Subcutaneous abdominal adipose tissue (tissue), 5 donors: ENCODE measurements around the gene EDIL3.
"Not testable (repeated sequence)": the region's sequence is repeated elsewhere in the genome, so short reads cannot be mapped to it uniquely, and the experiment has no call there.

Source experiments
- H3K27ac ChIP-seq: one replicate; pipeline ENCODE4 v1.7.0; 2013; ENCODE audit warnings: low read depth, mild to moderate bottlenecking, inconsistent platforms, low read length, moderate library complexity
- H3K27me3 ChIP-seq, 5 donors: one replicate each; pipeline ENCODE4 v1.7.0; 2013; ENCODE audit warnings: low read length in 5 of 5, inconsistent platforms in 1 of 5; ENCODE audit not compliant: control insufficient read depth in 5 of 5, insufficient read depth in 4 of 5
- H3K36me3 ChIP-seq, 5 donors: one replicate each; pipeline ENCODE4 v1.7.0; 2013; ENCODE audit warnings: low read length in 5 of 5; ENCODE audit not compliant: control insufficient read depth in 5 of 5, insufficient read depth in 5 of 5
- H3K4me1 ChIP-seq, 5 donors: one replicate each; pipeline ENCODE4 v1.7.0; 2013; ENCODE audit warnings: low read length in 5 of 5, mild to moderate bottlenecking in 3 of 5, moderate library complexity in 1 of 5; ENCODE audit not compliant: control insufficient read depth in 5 of 5, insufficient read depth in 5 of 5
- H3K4me3 ChIP-seq, 5 donors: one replicate each; pipeline ENCODE4 v1.7.0; 2013; ENCODE audit warnings: low read length in 5 of 5, low read depth in 1 of 5
- H3K9ac ChIP-seq, 5 donors: one replicate each; pipeline ENCODE4 v1.7.0; 2013; ENCODE audit warnings: low read length in 5 of 5, mild to moderate bottlenecking in 4 of 5, moderate library complexity in 3 of 5
- H3K9me3 ChIP-seq, 5 donors: one replicate each; pipeline ENCODE4 v1.7.0; 2013; ENCODE audit warnings: low read length in 5 of 5; ENCODE audit not compliant: control insufficient read depth in 5 of 5
- donor health status: healthy.
- donor health status: healthy.
- donor health status: healthy.
- donor health status: healthy.
- donor health status: healthy.

Gene EDIL3

DNA sequence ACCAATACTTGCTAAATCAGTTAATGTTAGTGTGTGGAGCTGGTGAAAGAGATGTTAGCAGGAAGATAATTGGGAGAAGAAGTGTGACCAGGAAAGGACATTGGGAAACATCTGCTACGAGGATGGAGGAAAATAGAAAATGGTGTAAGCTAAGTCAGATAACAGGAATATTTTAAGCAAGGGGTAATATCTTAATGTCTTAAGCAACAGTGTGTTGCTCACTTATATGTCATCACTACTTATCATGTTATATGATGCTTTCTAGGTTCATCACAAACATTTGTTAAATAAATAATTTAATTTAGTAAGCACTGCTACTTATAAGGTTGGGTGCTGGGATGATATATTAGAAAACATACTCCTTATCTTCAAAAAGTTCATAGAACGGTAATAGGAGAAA lies 326.1 kb downstream of the EDIL3 start:
- H3K27me3 ChIP-seq, result no peaks in the 10 kb centered on the region
- no peak overlapping the region for H3K27ac ChIP-seq
- H3K4me1 ChIP-seq, result no peaks in the 10 kb centered on the region
- no peaks in the 10 kb centered on the region for H3K9me3 ChIP-seq
- no peak overlapping the region for H3K9ac ChIP-seq
- no peak overlapping the region for H3K4me3 ChIP-seq
- no peaks in the 10 kb centered on the region for H3K36me3 ChIP-seq

DNA sequence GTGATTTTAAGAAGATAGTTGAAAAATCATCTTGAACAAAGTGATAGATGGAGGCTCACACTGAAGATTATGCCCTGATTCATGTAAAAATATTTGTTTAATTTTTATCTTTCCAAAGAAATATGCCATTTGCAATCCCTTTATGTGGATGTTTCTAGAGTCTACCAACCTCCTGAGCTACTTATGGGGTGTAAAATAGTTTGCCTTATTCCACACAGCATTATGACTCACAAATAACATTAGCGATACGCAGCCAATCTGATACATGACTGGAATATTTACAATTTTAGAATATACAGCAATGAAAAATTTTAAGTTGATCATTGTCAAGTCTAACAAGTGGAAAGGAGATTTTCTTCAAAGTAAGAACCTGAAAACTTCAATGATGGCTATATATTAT lies 327.5 kb downstream of the EDIL3 start:
- Histone ChIP-seq H3K4me3 (no peak overlapping the region), H3K9me3 (no peaks in the 10 kb centered on the region), H3K27ac (no peak overlapping the region), H3K27me3 (no peaks in the 10 kb centered on the region), H3K36me3 (no peaks in the 10 kb centered on the region), H3K9ac (no peak overlapping the region), H3K4me1 (no peaks in the 10 kb centered on the region)

DNA sequence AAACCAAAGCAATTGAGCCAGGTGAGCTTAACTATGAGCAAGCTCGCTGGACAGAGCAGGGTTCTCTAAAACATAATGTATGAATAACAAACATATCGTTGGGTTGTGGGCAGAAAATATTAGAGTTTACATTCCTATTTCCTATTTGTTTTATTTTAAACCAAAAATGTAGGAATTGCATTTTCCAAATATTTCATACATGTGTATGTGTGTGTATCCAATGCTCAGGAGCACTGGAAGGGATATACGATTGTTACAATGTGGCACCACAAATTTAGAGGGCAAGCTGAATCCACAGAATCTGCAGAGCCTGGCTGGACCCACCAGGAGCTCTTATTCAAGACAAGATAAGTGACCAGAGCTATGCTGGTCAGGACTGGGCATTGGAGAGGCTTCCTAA lies 338.7 kb downstream of the EDIL3 start:
- Histone ChIP-seq H3K9me3 (no peaks in the 10 kb centered on the region), H3K27ac (no peak overlapping the region), H3K9ac (no peak overlapping the region), H3K27me3 (no peaks in the 10 kb centered on the region), H3K4me3 (no peak overlapping the region), H3K36me3 (no peaks in the 10 kb centered on the region), H3K4me1 (no peaks in the 10 kb centered on the region)

DNA sequence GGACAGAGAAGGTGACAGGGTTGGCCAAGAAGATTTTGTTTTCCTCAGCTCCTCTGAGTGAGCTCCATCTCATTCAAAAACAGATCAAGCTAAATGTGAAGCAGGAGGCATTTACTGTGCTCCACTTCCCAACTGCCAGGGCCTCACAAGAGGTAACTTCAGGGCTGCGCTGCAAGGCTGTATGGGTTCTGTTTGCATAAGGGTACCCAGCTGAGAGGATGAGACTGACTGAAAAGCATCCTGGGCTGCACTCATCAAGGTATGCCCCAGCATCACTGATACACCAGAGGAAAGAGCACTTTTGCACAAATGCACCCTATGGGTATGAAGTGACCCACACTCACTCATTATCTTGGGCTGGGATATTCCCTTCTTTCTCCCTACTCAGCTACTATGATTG lies 347.8 kb downstream of the EDIL3 start:
- no peak overlapping the region for H3K4me3 ChIP-seq
- no peak overlapping the region for H3K27ac ChIP-seq
- H3K4me1 ChIP-seq, result no peaks in the 10 kb centered on the region
- no peak overlapping the region for H3K9ac ChIP-seq
- H3K9me3 ChIP-seq, result no peaks in the 10 kb centered on the region
- no peaks in the 10 kb centered on the region for H3K27me3 ChIP-seq
- no peaks in the 10 kb centered on the region for H3K36me3 ChIP-seq

DNA sequence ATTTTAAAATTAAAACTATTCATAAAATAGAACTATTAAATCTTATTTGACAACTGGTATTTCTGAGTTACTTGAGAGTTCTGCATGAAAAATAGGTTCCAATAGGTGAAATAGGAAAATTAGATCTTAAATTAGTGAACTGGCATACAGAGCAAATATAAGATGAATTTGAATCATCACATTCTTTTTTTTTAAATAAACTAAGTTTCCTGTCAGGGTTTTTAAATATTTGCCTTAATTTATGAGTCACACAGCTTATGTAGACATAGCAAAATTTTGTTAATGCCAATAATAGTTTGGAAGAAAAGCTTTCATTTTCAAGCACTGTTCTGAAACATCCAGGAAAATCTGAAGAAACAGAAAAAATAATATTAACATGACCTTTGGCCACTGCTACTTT lies 352.4 kb downstream of the EDIL3 start:
- no peak overlapping the region for H3K27ac ChIP-seq
- no peak overlapping the region for H3K4me3 ChIP-seq
- H3K36me3 ChIP-seq, result no peaks in the 10 kb centered on the region
- no peak overlapping the region for H3K9ac ChIP-seq
- H3K9me3 ChIP-seq, result no peaks in the 10 kb centered on the region
- no peaks in the 10 kb centered on the region for H3K4me1 ChIP-seq
- no peaks in the 10 kb centered on the region for H3K27me3 ChIP-seq

DNA sequence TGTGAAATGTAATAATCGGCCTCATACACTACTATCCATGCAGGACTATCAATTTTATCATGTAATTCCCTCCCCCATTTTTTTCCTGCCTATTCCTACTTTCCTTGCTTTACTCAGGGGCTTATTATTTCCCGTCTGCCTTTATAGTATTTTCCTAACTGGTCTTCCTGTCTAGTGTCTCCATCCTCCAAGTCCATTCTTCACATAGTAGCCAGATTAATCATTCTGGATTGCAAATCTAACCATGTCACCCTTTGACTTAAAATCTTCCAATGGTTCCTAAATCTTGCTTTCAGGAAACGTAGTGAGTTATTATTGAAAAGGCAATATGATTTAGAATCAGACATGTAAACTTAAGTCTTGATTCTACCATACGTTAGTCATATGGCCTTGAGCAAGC lies 356.6 kb downstream of the EDIL3 start:
- Histone ChIP-seq H3K9me3 (no peaks in the 10 kb centered on the region), H3K27ac (no peak overlapping the region), H3K36me3 (no peaks in the 10 kb centered on the region), H3K27me3 (no peaks in the 10 kb centered on the region), H3K4me1 (no peaks in the 10 kb centered on the region), H3K4me3 (no peak overlapping the region), H3K9ac (no peak overlapping the region)

DNA sequence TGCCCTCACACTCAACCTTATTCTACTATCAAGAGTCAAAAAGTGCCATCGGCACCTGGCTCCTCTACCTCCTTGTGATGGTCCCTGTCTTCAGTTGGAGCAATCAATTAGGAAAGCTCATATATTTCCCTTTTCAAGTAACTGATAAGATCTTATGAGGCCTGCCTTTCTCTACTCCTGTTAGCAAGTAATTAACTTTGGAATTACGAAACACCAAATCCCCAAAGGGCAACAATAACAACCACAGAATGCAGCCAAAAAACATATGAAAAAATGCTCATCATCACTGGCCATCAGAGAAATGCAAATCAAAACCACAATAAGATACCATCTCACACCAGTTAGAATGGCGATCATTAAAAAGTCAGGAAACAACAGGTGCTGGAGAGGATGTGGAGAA lies 366.2 kb downstream of the EDIL3 start:
- H3K9me3 ChIP-seq, H3K4me3 ChIP-seq, H3K4me1 ChIP-seq, H3K27ac ChIP-seq, H3K9ac ChIP-seq, H3K27me3 ChIP-seq, H3K36me3 ChIP-seq: not testable (repeated sequence)

DNA sequence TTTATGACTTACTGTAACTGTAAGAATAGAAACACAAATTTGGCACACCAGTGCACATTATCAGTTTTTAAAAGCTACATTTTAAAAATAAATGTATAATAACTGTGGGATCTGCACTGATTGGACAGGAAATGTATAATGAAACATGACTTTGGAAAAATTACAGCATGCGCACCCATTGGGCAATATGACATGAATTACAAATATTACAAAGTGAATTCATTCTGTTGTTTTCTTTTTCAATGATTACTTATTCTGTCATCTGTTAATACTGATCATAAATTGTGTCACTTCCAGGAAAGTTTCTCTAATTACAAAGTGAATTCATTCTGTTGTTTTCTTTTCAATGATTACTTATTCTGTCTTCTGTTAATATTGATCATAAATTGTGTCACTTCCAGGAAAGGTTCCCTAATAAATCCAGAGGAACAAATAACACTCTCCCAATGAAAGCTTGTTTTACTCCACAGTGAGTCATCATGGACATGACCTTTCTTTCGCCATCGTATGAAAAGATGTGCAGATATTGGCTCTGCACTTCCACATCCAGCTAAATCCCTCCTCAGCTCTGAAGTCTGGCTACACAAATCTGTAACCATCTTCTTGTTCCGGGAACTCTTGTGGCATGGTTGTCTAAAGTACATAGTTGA lies 367.0 kb downstream of the EDIL3 start:
- Histone ChIP-seq H3K4me1 (no peaks in the 10 kb centered on the region), H3K27ac (no peak overlapping the region), H3K36me3 (no peaks in the 10 kb centered on the region), H3K9ac (no peak overlapping the region), H3K9me3 (no peaks in the 10 kb centered on the region), H3K4me3 (no peak overlapping the region), H3K27me3 (no peaks in the 10 kb centered on the region)

DNA sequence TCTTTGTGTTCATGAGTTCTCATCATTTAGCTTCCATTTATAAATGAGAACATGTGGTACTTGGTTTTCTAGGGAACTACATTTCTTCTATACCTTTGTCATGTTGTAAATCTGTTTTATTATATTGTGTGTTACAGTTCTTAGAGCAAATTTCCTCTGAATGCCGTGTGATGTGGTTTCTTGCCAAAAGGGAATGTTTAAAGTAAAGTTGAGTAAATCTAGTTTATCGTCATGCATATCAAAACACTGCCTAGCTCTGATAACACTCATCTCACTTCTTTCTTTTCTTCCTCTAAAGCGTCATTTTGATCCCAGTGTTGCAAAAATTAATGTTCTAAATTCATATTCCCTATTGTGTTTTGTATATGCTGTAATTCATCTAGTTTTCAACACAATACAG lies 368.6 kb downstream of the EDIL3 start:
- Histone ChIP-seq H3K4me1 (no peaks in the 10 kb centered on the region), H3K4me3 (no peak overlapping the region), H3K9me3 (no peaks in the 10 kb centered on the region), H3K36me3 (no peaks in the 10 kb centered on the region), H3K9ac (no peak overlapping the region), H3K27ac (no peak overlapping the region), H3K27me3 (no peaks in the 10 kb centered on the region)

DNA sequence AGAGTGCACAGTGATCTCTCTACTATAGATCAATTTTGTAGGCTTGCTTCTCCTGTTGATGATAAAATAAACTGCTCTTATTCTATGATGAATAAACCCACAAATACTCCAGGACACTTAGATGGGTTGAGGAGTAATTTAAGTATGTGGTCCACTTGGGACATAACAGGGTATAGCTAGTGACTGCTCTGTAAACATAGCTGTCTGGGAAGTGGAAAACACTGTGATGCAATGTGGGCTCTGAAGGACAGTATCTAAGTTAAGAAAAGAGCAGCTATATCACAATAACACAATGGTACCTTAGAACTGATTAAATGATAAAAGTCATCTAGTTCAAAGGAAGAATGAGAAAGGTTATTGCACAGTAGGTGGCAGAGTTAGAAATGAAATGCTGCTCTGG lies 369.7 kb downstream of the EDIL3 start:
- H3K9me3 ChIP-seq, result no peaks in the 10 kb centered on the region
- H3K27me3 ChIP-seq, result no peaks in the 10 kb centered on the region
- no peaks in the 10 kb centered on the region for H3K4me1 ChIP-seq
- no peak overlapping the region for H3K27ac ChIP-seq
- no peak overlapping the region for H3K9ac ChIP-seq
- H3K4me3 ChIP-seq, result no peak overlapping the region
- no peaks in the 10 kb centered on the region for H3K36me3 ChIP-seq

DNA sequence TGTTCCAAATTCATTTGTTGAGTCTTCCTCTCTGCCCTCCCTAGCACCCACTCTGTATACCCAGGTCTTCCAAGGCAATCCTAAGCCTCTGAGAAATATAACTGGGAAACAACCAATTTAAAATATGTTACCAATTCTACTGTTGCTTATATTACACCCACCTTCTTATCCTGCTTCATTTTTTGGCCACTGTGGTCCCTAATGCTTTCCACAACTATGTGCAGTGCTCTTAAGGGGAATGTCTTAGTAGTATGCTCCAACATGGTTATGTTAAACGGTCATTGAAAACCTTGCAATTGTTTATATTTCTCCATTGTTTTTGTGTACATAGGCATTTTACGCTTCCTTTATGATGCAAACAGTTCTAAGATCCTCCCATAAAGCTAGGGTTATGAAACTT lies 390.9 kb downstream of the EDIL3 start:
- no peak overlapping the region for H3K9ac ChIP-seq
- H3K9me3 ChIP-seq, result peaks cover 0 to 7% (median 0%) of the 10 kb centered on the region in 5 donors
- no peak overlapping the region for H3K4me3 ChIP-seq
- no peaks in the 10 kb centered on the region for H3K36me3 ChIP-seq
- no peaks in the 10 kb centered on the region for H3K4me1 ChIP-seq
- no peaks in the 10 kb centered on the region for H3K27me3 ChIP-seq
- no peak overlapping the region for H3K27ac ChIP-seq
